HEK293 (cell line): Measurements from ENCODE around the gene SVIL.
"Not testable (repeated sequence)": the region's sequence is repeated elsewhere in the genome, so short reads cannot be mapped to it uniquely, and the experiment has no call there.

ENCODE experiments used
- CTCF ChIA-PET: fragments of 350-600 bp; formaldehyde crosslinking; extraction: SDS; loops from one replicate; lab custom pipeline; 2021; ENCODE audit warnings: antibody characterized with exemption; lab: Yijun Ruan, JAX
- POLR2A ChIA-PET: fragments of 300-600 bp; formaldehyde crosslinking; extraction: SDS; loops from one replicate; lab custom pipeline; 2020; ENCODE audit warnings: antibody characterized with exemption, inconsistent platforms; lab: Yijun Ruan, JAX
- H3K27ac ChIP-seq: fragments of 200-500 bp; sonication (Bioruptor generic); 2 replicates; pipeline ENCODE4 v1.5.1; 2014; ENCODE audit warnings: low read depth, low read length, control low read depth, inconsistent platforms; ENCODE audit errors: extremely low read depth
- H3K36me3 ChIP-seq, 2 experiments: fragments of 200-500 bp in 1 of 2; sonication (Bioruptor generic) in 1 of 2; 1 replicate in 1 of 2; 2 replicates in 1 of 2; pipeline ENCODE4 v1.5.1; 2014 to 2017; ENCODE audit warnings: inconsistent platforms in 2 of 2, low read length in 2 of 2; ENCODE audit not compliant: control insufficient read depth in 2 of 2, insufficient read depth in 1 of 2
- H3K4me1 ChIP-seq: fragments of 200-500 bp; sonication (Bioruptor generic); 2 replicates; pipeline ENCODE4 v1.5.1; 2014; ENCODE audit warnings: mild to moderate bottlenecking, low read length, inconsistent platforms; ENCODE audit not compliant: control insufficient read depth, insufficient read depth
- H3K4me3 ChIP-seq: 2 replicates; pipeline ENCODE4 v1.5.1; 2011; ENCODE audit warnings: low read depth, mild to moderate bottlenecking, control low read depth, low read length, moderate library complexity
- H3K9me3 ChIP-seq: fragments of 200-500 bp; sonication (Bioruptor generic); 2 replicates; pipeline ENCODE4 v1.5.1; 2014; ENCODE audit warnings: low read depth, low read length, inconsistent platforms; ENCODE audit not compliant: control insufficient read depth, insufficient read depth
- GLI2 ChIP-seq: fragments of 450-650 bp; formaldehyde crosslinking; IDR thresholded peaks from 2 replicates; pipeline ENCODE4; 2017; ENCODE audit warnings: missing biosample characterization, missing genetic modification characterization, low read depth, borderline replicate concordance
- KLF16 ChIP-seq: fragments of 450-650 bp; formaldehyde crosslinking; IDR thresholded peaks from 2 replicates; pipeline ENCODE4 v1.5.1; 2017; ENCODE audit warnings: missing biosample characterization, missing genetic modification characterization
- KLF17 ChIP-seq: fragments of 450-650 bp; formaldehyde crosslinking; IDR thresholded peaks from 2 replicates; pipeline ENCODE4 v1.5.1; 2016; ENCODE audit warnings: missing biosample characterization, missing genetic modification characterization
- PBX3 ChIP-seq: sonication (generic); formaldehyde crosslinking; IDR thresholded peaks from 2 replicates; pipeline ENCODE4 v1.8.1; 2022; ENCODE audit warnings: mild to moderate bottlenecking, moderate library complexity, missing genetic modification reagents
- PRDM1 ChIP-seq: fragments of 450-650 bp; formaldehyde crosslinking; IDR thresholded peaks from 2 replicates; pipeline ENCODE4; 2016; ENCODE audit warnings: missing biosample characterization, missing genetic modification characterization
- ZBTB1 ChIP-seq: fragments of 450-650 bp; formaldehyde crosslinking; IDR thresholded peaks from 2 replicates; pipeline ENCODE4 v1.5.1; 2016; ENCODE audit warnings: missing biosample characterization, missing genetic modification characterization
- ZBTB10 ChIP-seq: fragments of 450-650 bp; formaldehyde crosslinking; IDR thresholded peaks from 2 replicates; pipeline ENCODE4 v1.5.1; 2016; ENCODE audit warnings: missing biosample characterization, missing genetic modification characterization
- ZBTB48 ChIP-seq: fragments of 450-650 bp; formaldehyde crosslinking; IDR thresholded peaks from 2 replicates; pipeline ENCODE4 v1.5.1; 2016; ENCODE audit warnings: missing biosample characterization, missing genetic modification characterization
- ZFHX2 ChIP-seq: fragments of 450-650 bp; formaldehyde crosslinking; conservative IDR thresholded peaks from 2 replicates; pipeline ENCODE4 v1.5.1; 2016; ENCODE audit warnings: missing biosample characterization, missing genetic modification characterization
- ZNF140 ChIP-seq: fragments of 450-650 bp; formaldehyde crosslinking; IDR thresholded peaks from 2 replicates; pipeline ENCODE4 v1.5.1; 2016; ENCODE audit warnings: missing biosample characterization, missing genetic modification characterization
- ZNF146 ChIP-seq: fragments of 450-650 bp; formaldehyde crosslinking; IDR thresholded peaks from 2 replicates; pipeline ENCODE4 v1.5.1; 2016; ENCODE audit warnings: missing biosample characterization, missing genetic modification characterization
- ZNF184 ChIP-seq: fragments of 450-650 bp; IDR thresholded peaks from 2 replicates; pipeline ENCODE4 v1.5.1; 2018; ENCODE audit warnings: missing biosample characterization, mild to moderate bottlenecking, missing genetic modification characterization
- ZNF2 ChIP-seq: fragments of 450-650 bp; formaldehyde crosslinking; IDR thresholded peaks from 2 replicates; pipeline ENCODE4 v1.5.1; 2016; ENCODE audit warnings: missing biosample characterization, missing genetic modification characterization
- ZNF274 ChIP-seq, 2 experiments: fragments of 200-500 bp in 1 of 2; fragments of 450-650 bp in 1 of 2; sonication (Bioruptor generic) in 1 of 2; formaldehyde crosslinking in 1 of 2; IDR thresholded peaks; 2 replicates each; pipeline versions ENCODE4 v1.5.1 to v1.6.1; 2014 to 2016; ENCODE audit warnings: borderline replicate concordance in 1 of 2, inconsistent platforms in 1 of 2, low read length in 1 of 2, missing biosample characterization in 1 of 2, missing genetic modification characterization in 1 of 2
- ZNF280D ChIP-seq: fragments of 450-650 bp; formaldehyde crosslinking; IDR thresholded peaks from 2 replicates; pipeline ENCODE4 v1.5.1; 2016; ENCODE audit warnings: missing biosample characterization, missing genetic modification characterization
- ZNF341 ChIP-seq: fragments of 450-650 bp; formaldehyde crosslinking; IDR thresholded peaks from 2 replicates; pipeline ENCODE4; 2016; ENCODE audit warnings: low read depth, missing biosample characterization, missing genetic modification characterization
- ZNF555 ChIP-seq: fragments of 450-650 bp; formaldehyde crosslinking; conservative IDR thresholded peaks from 2 replicates; pipeline ENCODE4 v1.5.1; 2017; ENCODE audit warnings: missing biosample characterization, mild to moderate bottlenecking, missing genetic modification characterization, inconsistent platforms
- ZNF580 ChIP-seq: fragments of 450-650 bp; formaldehyde crosslinking; IDR thresholded peaks from 2 replicates; pipeline ENCODE4 v1.5.1; 2016; ENCODE audit warnings: missing biosample characterization, missing genetic modification characterization
- ZNF610 ChIP-seq: fragments of 450-650 bp; formaldehyde crosslinking; IDR thresholded peaks from 2 replicates; pipeline ENCODE4 v1.5.1; 2016; ENCODE audit warnings: missing biosample characterization, missing genetic modification characterization, borderline replicate concordance

The SVIL gene

GRCh38 chr10:29469481-29470354 is 165.1 kb downstream of the SVIL start:
- no peak overlapping the region for H3K4me3 ChIP-seq
- H3K36me3 ChIP-seq, result peaks cover 4 to 73% of the 10 kb centered on the region in 2 experiments; a peak in 2 of 3 replicates

GRCh38 chr10:29465384-29465783 is 169.4 kb downstream of the SVIL start:
- TF ChIP-seq ZBTB10 (tag by site-specific recombination) (no peak), ZNF610 (tag by site-specific recombination) (no peak), ZNF580 (tag by site-specific recombination) (no peak), ZNF184 (tag by site-specific recombination) (no peak), ZNF2 (tag by site-specific recombination) (no peak), ZNF274 (IDR thresholded peaks at IDR 0.05; ENCODE audit: low read length) (no peak), ZNF274 (tag by site-specific recombination; IDR thresholded peaks at IDR 0.05; ENCODE audit: borderline replicate concordance) (no peak), ZNF140 (tag by site-specific recombination) (no peak)
- TF ChIP-seq, all 188 proteins: peak for 0
- Histone ChIP-seq H3K4me1 (no peaks in the 10 kb centered on the region), H3K27ac (no peak overlapping the region), H3K4me3 (no peak overlapping the region), H3K36me3 (peaks cover 9 to 74% of the 10 kb centered on the region in 2 experiments), H3K9me3 (no peaks in the 10 kb centered on the region)
- ChIA-PET CTCF (interaction anchor here (0.5 to 1.7 kb wide), 9 partner anchors 9 to 278 kb away, joined by 3 to 7 read pairs (median 3); no protein-coding TSS in a partner anchor), POLR2A (no interaction called here)

More at GRCh38 chr10:29469481-29470354, 165.1 kb downstream of the SVIL start:
- Histone ChIP-seq H3K4me1 (no peaks in the 10 kb centered on the region), H3K27ac (no peak overlapping the region), H3K9me3 (no peaks in the 10 kb centered on the region)
- no peak for TF ChIP-seq ZFHX2 (tag by site-specific recombination)
- no peak for TF ChIP-seq PRDM1
- TF ChIP-seq GLI2 (tag by site-specific recombination), result no peak
- TF ChIP-seq ZBTB48 (tag by site-specific recombination), result no peak
- TF ChIP-seq ZNF280D (tag by site-specific recombination), result no peak
- TF ChIP-seq ZNF146 (tag by site-specific recombination), result no peak
- TF ChIP-seq ZBTB1 (tag by site-specific recombination), result no peak
- TF ChIP-seq KLF16, result no peak
- no peak for TF ChIP-seq PBX3 (CRISPR knock-in tag)
- TF ChIP-seq ZNF555 (tag by site-specific recombination), result no peak
- TF ChIP-seq ZNF341 (tag by site-specific recombination), result no peak
- TF ChIP-seq KLF17 (tag by site-specific recombination), result no peak
- CTCF ChIA-PET, result interaction anchor here (0.6 to 1.8 kb wide), 5 partner anchors 12 to 99 kb away, joined by 3 to 10 read pairs (median 3); no protein-coding TSS in a partner anchor
- POLR2A ChIA-PET, result no interaction called here

GRCh38 chr10:29464671-29465171 is 170.1 kb downstream of the SVIL start:
- H3K9me3 ChIP-seq, POLR2A ChIA-PET, H3K4me3 ChIP-seq, H3K4me1 ChIP-seq, H3K27ac ChIP-seq: not testable (repeated sequence)
- CTCF ChIA-PET, result interaction anchor here (0.6 to 1.7 kb wide), 3 partner anchors 8 to 18 kb away, joined by 3 to 7 read pairs (median 5); no protein-coding TSS in a partner anchor
- peaks cover 12 to 74% of the 10 kb centered on the region in 2 experiments for H3K36me3 ChIP-seq
